Measurements from ENCODE around the gene ADAM23.

The ADAM23 gene

DNA sequence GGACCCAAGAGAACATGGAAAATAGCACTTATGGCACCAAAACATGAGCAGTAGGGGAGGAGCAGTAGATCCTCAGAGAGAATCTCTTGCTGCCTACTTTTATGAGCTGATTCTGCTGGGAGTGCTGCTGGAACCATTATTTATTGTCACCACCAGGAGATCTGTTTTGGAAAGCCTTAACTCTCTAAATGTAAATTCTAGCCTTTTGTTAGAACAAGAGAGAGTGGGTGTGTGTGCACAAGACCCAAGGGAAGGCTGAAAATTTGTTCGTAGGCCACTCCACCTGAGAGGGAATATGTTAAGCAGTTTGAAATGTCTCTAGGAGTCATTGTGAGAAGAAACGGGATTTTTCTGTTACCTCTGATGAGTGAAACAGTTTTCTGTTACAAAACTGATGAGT, 182.8 kb downstream of the ADAM23 start:
- Histone ChIP-seq H3K27me3 (no peaks in the 10 kb centered on the region), H3K9me3 (replicated peaks in 1 of 11) (no peaks in the 10 kb centered on the region), H3K27ac (no peak overlapping the region), H4K20me1 (no peaks in the 10 kb centered on the region), H3K4me2 (no peak overlapping the region), H3K36me3 (no peaks in the 10 kb centered on the region), H3K9ac (no peak overlapping the region), H3K4me1 (no peaks in the 10 kb centered on the region), H3K4me3 (no peak overlapping the region)
- TF ChIP-seq Cebpa-rat (IDR thresholded peaks at IDR 0.05): no peak

DNA sequence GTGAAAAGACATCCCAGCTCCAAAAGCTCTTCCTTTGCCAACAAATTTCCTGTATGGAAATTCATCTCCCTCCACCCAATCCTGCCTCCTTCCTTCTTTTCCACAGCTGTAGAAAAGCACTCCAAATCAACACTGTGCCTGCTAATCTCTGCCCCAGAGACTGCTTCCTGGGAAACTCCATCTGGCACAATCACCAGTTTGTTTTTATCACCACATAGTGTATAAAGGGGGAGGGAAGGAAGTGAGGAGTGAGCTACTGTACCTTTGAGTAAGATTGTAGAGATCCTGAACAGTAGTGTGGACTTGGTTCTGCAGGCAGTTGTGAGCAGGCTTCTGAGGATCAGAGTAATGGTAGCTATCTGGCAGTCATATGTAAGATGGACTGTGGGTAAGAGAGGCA, 184.3 kb downstream of the ADAM23 start:
- Histone ChIP-seq H3K36me3 (no peaks in the 10 kb centered on the region), H3K9me3 (replicated peaks in 1 of 11) (no peaks in the 10 kb centered on the region), H3K4me2 (no peak overlapping the region), H4K20me1 (no peaks in the 10 kb centered on the region), H3K27ac (no peak overlapping the region), H3K4me3 (no peak overlapping the region), H3K9ac (no peak overlapping the region), H3K27me3 (no peaks in the 10 kb centered on the region), H3K4me1 (no peaks in the 10 kb centered on the region)
- no peak for TF ChIP-seq Cebpa-rat (IDR thresholded peaks at IDR 0.05)

DNA sequence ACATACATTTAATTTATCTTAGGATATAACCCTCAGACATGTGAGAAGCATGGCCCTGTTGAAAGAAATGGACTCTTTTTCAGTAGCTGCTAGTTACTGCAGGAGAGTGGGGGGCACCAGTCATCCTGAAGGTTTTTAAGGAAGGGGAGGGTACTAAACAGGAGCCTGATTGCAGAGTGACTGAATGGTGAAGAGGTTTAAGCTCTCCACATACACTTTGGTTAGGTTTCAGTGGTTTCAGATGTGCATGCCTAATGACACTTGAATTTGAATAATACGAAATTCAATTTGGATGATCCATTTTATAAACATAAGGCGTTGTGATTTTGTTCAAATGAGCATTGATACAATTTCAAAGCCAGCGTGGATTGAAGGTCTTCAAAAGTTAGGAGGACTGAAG, 188.0 kb downstream of the ADAM23 start:
- H3K9ac ChIP-seq: no peak overlapping the region
- no peak for TF ChIP-seq Cebpa-rat (IDR thresholded peaks at IDR 0.05)
- no peak overlapping the region for H3K4me3 ChIP-seq
- H3K4me2 ChIP-seq: no peak overlapping the region
- H3K36me3 ChIP-seq: no peaks in the 10 kb centered on the region
- no peaks in the 10 kb centered on the region for H4K20me1 ChIP-seq
- no peaks in the 10 kb centered on the region for H3K27me3 ChIP-seq
- no peak overlapping the region for H3K27ac ChIP-seq
- H3K4me1 ChIP-seq: no peaks in the 10 kb centered on the region
- no peaks in the 10 kb centered on the region for H3K9me3 ChIP-seq (replicated peaks in 1 of 11)

- Histone ChIP-seq H3K27me3 (no peaks in the 10 kb centered on the region), H3K27ac (no peak overlapping the region), H4K20me1 (no peaks in the 10 kb centered on the region), H3K9me3 (replicated peaks in 1 of 11) (no peaks in the 10 kb centered on the region), H3K4me1 (no peaks in the 10 kb centered on the region), H3K36me3 (no peaks in the 10 kb centered on the region), H3K9ac (no peak overlapping the region), H3K4me3 (no peak overlapping the region), H3K4me2 (no peak overlapping the region)
- no peak for TF ChIP-seq Cebpa-rat (IDR thresholded peaks at IDR 0.05)
Measured at GRCh38 chr2:206635015-206635414, 191.7 kb downstream of the ADAM23 start.

GRCh38 chr2:206639636-206640035, 196.3 kb downstream of the ADAM23 start:
- no peak for TF ChIP-seq Cebpa-rat (IDR thresholded peaks at IDR 0.05)
- no peak overlapping the region for H3K4me3 ChIP-seq
- no peaks in the 10 kb centered on the region for H3K27me3 ChIP-seq

DNA sequence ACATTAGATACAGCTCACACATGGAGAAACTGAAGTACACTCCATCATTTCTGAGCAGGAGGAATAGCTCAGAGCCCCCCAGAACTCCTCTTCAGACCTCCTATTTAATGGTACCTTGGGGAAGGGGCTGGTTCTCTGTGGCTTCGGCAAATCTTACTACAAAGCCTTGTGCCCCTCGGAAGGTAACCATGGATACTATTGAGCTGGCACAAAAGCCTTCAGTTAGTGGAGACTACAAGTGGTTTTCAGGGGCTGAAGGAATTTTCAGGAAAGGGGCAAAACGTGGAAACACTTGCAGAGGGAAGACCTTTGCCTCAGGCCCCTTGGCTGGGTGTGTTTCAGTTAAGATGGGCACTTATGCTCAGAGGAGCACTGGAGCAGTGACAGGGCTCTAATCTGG, 197.9 kb downstream of the ADAM23 start:
- H3K27me3 ChIP-seq: no peaks in the 10 kb centered on the region

More at GRCh38 chr2:206639636-206640035, 196.3 kb downstream of the ADAM23 start:
- Histone ChIP-seq H3K4me1 (no peaks in the 10 kb centered on the region), H3K9me3 (replicated peaks in 1 of 11) (peaks cover 0 to 15% (median 12%) of the 10 kb centered on the region in 11 experiments; a peak in 11 of 22 replicates), H3K36me3 (no peaks in the 10 kb centered on the region), H3K27ac (no peak overlapping the region), H3K9ac (no peak overlapping the region), H4K20me1 (no peaks in the 10 kb centered on the region), H3K4me2 (no peak overlapping the region)

DNA sequence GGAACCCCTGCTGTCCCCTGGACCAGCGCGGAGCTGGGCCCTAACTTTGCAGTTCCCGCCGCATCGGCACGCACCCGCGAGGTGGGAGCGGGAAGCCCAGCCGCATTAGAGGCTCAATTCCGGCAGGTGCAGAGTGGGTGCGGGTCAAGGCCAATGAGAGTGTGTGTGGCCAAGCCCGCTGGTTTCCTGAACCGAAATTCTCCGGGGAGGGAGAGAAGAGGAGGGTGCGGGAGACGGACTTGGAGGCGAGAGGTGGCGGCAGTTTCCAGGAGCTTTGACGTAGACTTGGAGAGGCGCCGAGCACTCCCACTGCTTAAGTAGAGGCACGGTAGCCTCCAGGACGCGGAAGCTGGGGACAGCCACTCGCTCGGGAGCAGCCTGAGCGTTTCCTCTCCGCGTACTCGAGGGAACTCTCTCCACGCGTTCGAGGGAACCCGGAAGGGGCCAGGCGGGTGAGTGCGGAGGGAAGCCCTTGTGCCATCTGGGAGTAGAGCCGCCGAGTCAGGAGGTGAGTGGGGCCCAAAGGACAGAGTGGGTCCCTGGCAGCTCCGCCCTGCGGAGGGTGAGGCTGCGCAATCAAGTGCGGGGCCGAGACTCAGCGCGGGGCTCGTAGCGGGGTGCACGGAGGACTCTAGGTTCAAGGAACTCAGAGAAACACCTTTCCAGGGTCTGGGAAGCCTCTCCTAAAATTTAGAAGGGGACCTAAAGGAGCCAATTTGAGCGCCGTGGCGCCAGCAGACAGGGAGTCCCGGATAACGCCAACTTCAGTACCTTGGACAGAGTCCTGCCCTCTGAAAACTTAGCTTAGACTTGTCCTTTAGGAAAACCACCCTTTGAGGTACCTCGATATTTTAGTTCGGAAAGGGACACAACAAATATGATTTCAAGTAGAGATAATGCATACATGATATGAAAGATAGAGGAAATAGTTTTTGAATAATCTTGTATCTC, 199.0 kb downstream of the ADAM23 start, which contains the start of gene FAM237A:
Gene FAM237A (plus strand): TSS at position 413 of the 951 bp plus-strand sequence. CDS start 1,750 bp downstream, outside the sequence.
- no peak for TF ChIP-seq Cebpa-rat (IDR thresholded peaks at IDR 0.05)
- H3K27ac ChIP-seq: no peak within 1 kb of the TSS
- H3K9ac ChIP-seq: no peak within 1 kb of the TSS
- H3K9me3 ChIP-seq (replicated peaks in 1 of 11): peaks cover 0 to 15% (median 12%) of the 10 kb centered on the region in 11 experiments; a peak in 11 of 22 replicates
- no peaks in the 10 kb centered on the region for H4K20me1 ChIP-seq
- H3K27me3 ChIP-seq: no peaks in the 10 kb centered on the region
- no peak within 1 kb of the TSS for H3K4me3 ChIP-seq
- H3K4me2 ChIP-seq: no peak within 1 kb of the TSS
- no peaks in the 10 kb centered on the region for H3K36me3 ChIP-seq
- no peaks in the 10 kb centered on the region for H3K4me1 ChIP-seq

More for the DNA sequence above, 197.9 kb downstream of the ADAM23 start:
- Histone ChIP-seq H3K4me2 (no peak overlapping the region), H3K36me3 (no peaks in the 10 kb centered on the region), H3K9me3 (replicated peaks in 1 of 11) (peaks cover 0 to 15% (median 12%) of the 10 kb centered on the region in 11 experiments; a peak in 11 of 22 replicates), H4K20me1 (no peaks in the 10 kb centered on the region), H3K9ac (no peak overlapping the region), H3K4me3 (no peak overlapping the region), H3K27ac (no peak overlapping the region), H3K4me1 (no peaks in the 10 kb centered on the region)
- TF ChIP-seq Cebpa-rat (IDR thresholded peaks at IDR 0.05): no peak

DNA sequence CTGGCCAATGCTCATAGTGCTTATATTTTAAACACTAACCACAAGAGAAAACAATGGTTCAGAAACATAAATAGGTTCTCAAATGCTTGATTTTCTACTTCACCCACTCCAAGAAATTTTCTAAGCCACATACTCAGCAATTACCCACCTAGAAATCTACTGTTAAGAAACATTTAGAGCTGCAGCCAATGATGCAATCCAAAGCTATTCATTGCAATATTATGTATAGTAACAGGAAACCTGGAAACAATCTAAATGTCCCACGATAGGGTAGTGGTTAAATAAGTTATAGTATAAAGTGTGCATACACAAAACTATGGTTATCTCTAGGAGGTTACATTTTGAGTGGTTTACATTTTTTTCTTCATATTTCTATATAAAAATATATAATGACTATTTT, 204.7 kb downstream of the ADAM23 start:
- no peak overlapping the region for H3K9ac ChIP-seq
- no peak for TF ChIP-seq Cebpa-rat (IDR thresholded peaks at IDR 0.05)
- no peak overlapping the region for H3K27ac ChIP-seq
- no peaks in the 10 kb centered on the region for H3K27me3 ChIP-seq
- H4K20me1 ChIP-seq: no peaks in the 10 kb centered on the region
- no peaks in the 10 kb centered on the region for H3K9me3 ChIP-seq (replicated peaks in 1 of 11)
- no peaks in the 10 kb centered on the region for H3K36me3 ChIP-seq
- H3K4me3 ChIP-seq: no peak overlapping the region
- no peak overlapping the region for H3K4me2 ChIP-seq
- H3K4me1 ChIP-seq: no peaks in the 10 kb centered on the region

GRCh38 chr2:206657087-206657486, 213.8 kb downstream of the ADAM23 start:
- no peak for TF ChIP-seq Cebpa-rat (IDR thresholded peaks at IDR 0.05)
- H3K9ac ChIP-seq: no peak overlapping the region
- no peaks in the 10 kb centered on the region for H3K36me3 ChIP-seq
- H3K4me2 ChIP-seq: no peak overlapping the region
- peaks cover 0 to 14% (median 11%) of the 10 kb centered on the region in 11 experiments; a peak in 14 of 22 replicates for H3K9me3 ChIP-seq (replicated peaks in 1 of 11)
- H3K4me1 ChIP-seq: no peaks in the 10 kb centered on the region
- H3K27me3 ChIP-seq: no peaks in the 10 kb centered on the region
- no peak overlapping the region for H3K4me3 ChIP-seq
- no peak overlapping the region for H3K27ac ChIP-seq
- H4K20me1 ChIP-seq: no peaks in the 10 kb centered on the region

DNA sequence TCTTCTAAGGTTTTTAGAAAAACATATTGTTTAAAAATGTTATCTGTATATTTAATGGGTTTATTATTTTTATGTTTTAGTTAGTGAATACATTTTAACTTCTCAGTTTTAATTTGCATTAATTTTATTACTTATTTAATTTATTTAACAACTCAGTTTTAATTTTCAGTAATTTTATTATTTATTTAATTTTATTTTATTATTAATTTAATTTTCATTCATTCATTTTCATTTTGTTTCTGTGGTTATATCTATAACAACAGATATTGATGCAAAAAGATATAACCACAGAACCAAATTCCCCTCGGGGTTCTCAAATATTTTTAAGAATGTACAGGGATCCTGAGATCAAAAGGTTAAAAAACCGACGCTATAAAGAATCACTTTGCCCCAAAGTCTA, 221.9 kb downstream of the ADAM23 start:
- no peak for TF ChIP-seq Cebpa-rat (IDR thresholded peaks at IDR 0.05)
- H3K27ac ChIP-seq: no peak overlapping the region
- H3K4me1 ChIP-seq: no peaks in the 10 kb centered on the region
- H4K20me1 ChIP-seq: no peaks in the 10 kb centered on the region
- H3K4me2 ChIP-seq: no peak overlapping the region
- no peak overlapping the region for H3K9ac ChIP-seq
- no peak overlapping the region for H3K4me3 ChIP-seq
- no peaks in the 10 kb centered on the region for H3K36me3 ChIP-seq
- H3K9me3 ChIP-seq (replicated peaks in 1 of 11): no peaks in the 10 kb centered on the region
- no peaks in the 10 kb centered on the region for H3K27me3 ChIP-seq
